Keratinocyte (primary cell): ENCODE data around the gene CEMP1.
"Not testable (repeated sequence)": the region's sequence is repeated elsewhere in the genome, so short reads cannot be mapped to it uniquely, and the experiment has no call there.

ENCODE experiments used
- CTCF ChIP-seq, 3 experiments: IDR thresholded peaks in 1 of 3; conservative IDR thresholded peaks in 1 of 3; optimal IDR thresholded peaks in 1 of 3; 2 replicates in 2 of 3; 3 replicates in 1 of 3; pipeline versions ENCODE3 to v1.5.1; 2011; ENCODE audit warnings: low read length in 3 of 3, mild to moderate bottlenecking in 3 of 3, moderate library complexity in 2 of 3, control low read depth in 1 of 3, inconsistent platforms in 1 of 3; ENCODE audit not compliant: insufficient read depth in 2 of 3; ENCODE audit errors: extremely low read depth in 1 of 3
- EZH2 ChIP-seq: IDR thresholded peaks from one replicate; pipeline ENCODE4 v1.6.1; 2012; ENCODE audit warnings: inconsistent platforms, mild to moderate bottlenecking, low read length, moderate library complexity

GRCh38 chr16:2551420-2551889 is 20.2 kb upstream of the CEMP1 start:
- not testable (repeated sequence) for TF ChIP-seq CTCF (optimal IDR thresholded peaks at IDR 0.05 in 1 of 3, IDR thresholded peaks at IDR 0.05 in 1 of 3, conservative IDR thresholded peaks at IDR 0.05 in 1 of 3; ENCODE audit: extremely low read depth in 1 of 3, insufficient read depth in 2 of 3, low read length in 3 of 3); EZH2
